ENCODE data around the gene SNTG2.

SNTG2 gene

GRCh38 chr2:1393321-1393720 lies 442.7 kb downstream of the SNTG2 start:
- TF ChIP-seq ZFX (IDR thresholded peaks at IDR 0.05; ENCODE audit: borderline replicate concordance) (no peak), CTCF (IDR thresholded peaks at IDR 0.05) (no peak)
- H3K27ac ChIP-seq, result no peak overlapping the region

DNA sequence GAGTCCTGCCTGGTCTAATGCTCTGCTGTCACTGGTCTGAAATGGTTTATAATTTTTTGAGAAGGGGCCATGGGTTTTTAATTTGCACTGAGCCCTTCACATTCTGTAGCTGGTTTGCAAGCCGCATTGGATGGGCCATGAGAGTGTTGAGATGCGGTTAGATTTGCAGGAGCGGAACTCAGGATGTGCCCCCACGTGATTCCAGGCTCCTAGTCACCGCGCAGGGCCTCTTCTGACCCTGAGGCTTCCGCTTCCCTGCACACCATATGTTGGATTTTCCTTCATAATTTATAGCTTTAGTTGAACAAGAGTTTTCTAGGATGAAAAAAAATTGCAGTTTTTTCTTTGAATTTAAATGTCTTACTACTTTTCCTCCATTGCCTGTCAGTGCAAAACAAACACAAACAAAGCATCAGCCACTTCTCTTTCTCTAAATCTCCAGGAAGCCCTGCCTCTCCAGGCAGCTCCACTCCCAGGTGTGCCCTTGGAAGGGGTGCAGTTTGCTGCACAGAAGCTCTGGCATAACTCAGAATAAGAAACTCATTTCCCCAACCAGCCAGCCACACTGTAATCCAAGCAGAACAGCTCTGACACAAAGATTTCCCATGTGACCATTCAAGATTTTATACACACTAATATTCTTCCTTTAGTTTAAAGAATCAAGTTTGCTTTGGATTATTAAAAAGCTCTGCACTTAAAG lies 444.2 kb downstream of the SNTG2 start:
- H3K27ac ChIP-seq, result no peak overlapping the region
- TF ChIP-seq CTCF (IDR thresholded peaks at IDR 0.05) (no peak), ZFX (IDR thresholded peaks at IDR 0.05; ENCODE audit: borderline replicate concordance) (no peak)

GRCh38 chr2:1397350-1397749 lies 446.7 kb downstream of the SNTG2 start:
- TF ChIP-seq CTCF (IDR thresholded peaks at IDR 0.05), result no peak
- TF ChIP-seq ZFX (IDR thresholded peaks at IDR 0.05; ENCODE audit: borderline replicate concordance), result no peak
- no peak overlapping the region for H3K27ac ChIP-seq

DNA sequence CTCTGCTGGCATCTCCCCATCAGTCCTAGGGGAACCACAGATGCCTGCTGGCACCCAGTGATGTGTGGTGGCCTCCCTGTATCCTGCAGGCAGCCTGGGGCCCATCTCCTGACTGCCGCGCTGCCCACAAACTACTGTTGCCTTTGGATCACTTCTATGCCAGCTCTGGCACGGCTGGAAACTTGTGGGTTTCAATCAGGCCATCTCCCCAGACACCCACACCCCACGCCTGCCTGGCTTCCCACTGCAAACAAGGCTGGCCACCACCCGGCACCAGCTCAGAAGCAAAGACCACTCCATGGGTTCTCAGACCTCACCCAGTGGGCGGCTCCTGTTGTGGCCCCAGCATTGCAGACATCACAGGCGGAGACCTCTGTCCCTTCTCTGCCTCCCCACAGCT lies 447.5 kb downstream of the SNTG2 start:
- no peak overlapping the region for H3K27ac ChIP-seq
- TF ChIP-seq CTCF (IDR thresholded peaks at IDR 0.05) (no peak), ZFX (IDR thresholded peaks at IDR 0.05; ENCODE audit: borderline replicate concordance) (no peak)

GRCh38 chr2:1400943-1401735 lies 450.5 kb downstream of the SNTG2 start:
- no peak overlapping the region for H3K27ac ChIP-seq
- TF ChIP-seq CTCF (IDR thresholded peaks at IDR 0.05), result no peak
- TF ChIP-seq ZFX (IDR thresholded peaks at IDR 0.05; ENCODE audit: borderline replicate concordance), result no peak

GRCh38 chr2:1402064-1402463 lies 451.4 kb downstream of the SNTG2 start:
- H3K27ac ChIP-seq, result no peak overlapping the region
- TF ChIP-seq CTCF (IDR thresholded peaks at IDR 0.05) (no peak), ZFX (IDR thresholded peaks at IDR 0.05; ENCODE audit: borderline replicate concordance) (no peak)

DNA sequence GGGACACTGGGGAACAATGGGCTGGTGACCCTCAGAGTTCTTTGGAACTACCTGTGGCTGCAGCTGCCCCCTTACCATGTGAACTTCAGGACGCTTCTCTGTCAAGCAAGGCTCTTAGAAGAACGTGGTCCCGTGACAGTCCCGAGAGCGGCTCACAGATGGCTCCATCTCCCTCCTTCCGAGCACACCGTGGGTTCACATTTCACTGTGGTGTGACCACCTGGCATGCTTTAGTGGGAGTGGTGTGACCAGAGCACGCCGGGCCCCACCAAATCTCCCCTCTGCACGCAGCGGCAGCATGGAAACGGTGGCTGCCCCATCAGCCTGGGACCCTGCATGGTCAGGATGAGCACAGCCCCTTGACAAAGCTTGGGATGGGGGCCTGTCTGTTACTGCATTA lies 452.9 kb downstream of the SNTG2 start:
- TF ChIP-seq ZFX (IDR thresholded peaks at IDR 0.05; ENCODE audit: borderline replicate concordance) (no peak), CTCF (IDR thresholded peaks at IDR 0.05) (no peak)
- no peak overlapping the region for H3K27ac ChIP-seq

Data from 22Rv1 (cell line).